Measurements from ENCODE around the gene LMNA. TPM values are rescaled to one million over a fixed set of nuclear protein-coding genes. Genes with fewer than 3 reads are reported as not detected.
"Not testable (repeated sequence)": the region's sequence is repeated elsewhere in the genome, so short reads cannot be mapped to it uniquely, and the experiment has no call there.

LMNA gene
- total RNA-seq, 1 donor from 2014 or later = 110 TPM

DNA sequence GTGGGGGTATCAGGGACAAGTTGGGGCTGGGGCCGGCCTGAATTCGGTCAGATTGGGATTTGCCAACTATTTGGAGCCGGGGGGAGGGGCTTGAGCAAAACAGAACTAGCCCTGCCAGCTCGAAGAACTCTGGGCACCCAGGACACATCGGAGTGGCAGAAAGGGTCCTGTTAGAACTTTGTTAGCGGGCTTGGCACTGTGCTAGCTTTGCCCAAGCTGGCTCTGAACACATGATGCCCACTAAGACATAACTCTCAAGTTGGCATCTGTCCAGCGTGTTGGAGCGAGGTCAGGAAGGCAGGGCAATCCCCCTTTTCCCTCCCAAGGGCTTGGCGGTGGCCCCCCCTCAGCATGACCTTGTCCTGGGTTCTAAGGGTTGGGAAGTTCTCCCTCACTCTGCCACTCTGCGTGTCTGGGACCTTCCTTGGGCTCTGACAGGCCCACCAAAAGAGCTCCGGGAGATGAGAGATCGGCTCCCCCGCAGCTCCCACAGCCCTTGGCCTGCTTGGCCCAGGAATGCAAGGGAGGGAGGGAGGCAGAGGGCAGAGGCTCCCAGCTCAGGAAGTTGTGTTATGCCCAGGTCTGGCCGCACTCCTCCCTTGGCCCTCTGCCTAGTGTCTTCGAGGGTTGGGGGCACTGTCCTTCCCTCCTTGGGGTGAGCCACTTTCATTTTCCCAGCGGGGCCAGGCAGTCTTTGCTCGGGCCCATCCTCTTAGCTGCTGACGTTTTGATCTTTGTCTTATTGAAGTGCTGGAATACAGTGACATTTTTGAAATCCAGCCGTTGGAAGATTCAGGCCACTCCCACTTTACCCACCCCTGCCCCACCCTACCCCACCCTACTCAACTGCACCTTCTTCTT lies 1.2 kb downstream of the LMNA start:
- H3K4me1 Mint-ChIP-seq = peaks cover 37% of the 10 kb centered on the region
- H3K36me3 Mint-ChIP-seq (ENCODE audit: low read depth) = peaks cover 10% of the 10 kb centered on the region
- DNase-seq = no peak
- peaks cover 42% of the 10 kb centered on the region for H3K27me3 Mint-ChIP-seq
- H3K9me3 Mint-ChIP-seq = no peaks in the 10 kb centered on the region
- H3K27ac Mint-ChIP-seq = peak overlapping the region; percentile 65
- intact Hi-C loops (cut with micrococcal nuclease) = no loop called here
- peak overlapping the region; percentile 92 for H3K4me3 Mint-ChIP-seq

DNA sequence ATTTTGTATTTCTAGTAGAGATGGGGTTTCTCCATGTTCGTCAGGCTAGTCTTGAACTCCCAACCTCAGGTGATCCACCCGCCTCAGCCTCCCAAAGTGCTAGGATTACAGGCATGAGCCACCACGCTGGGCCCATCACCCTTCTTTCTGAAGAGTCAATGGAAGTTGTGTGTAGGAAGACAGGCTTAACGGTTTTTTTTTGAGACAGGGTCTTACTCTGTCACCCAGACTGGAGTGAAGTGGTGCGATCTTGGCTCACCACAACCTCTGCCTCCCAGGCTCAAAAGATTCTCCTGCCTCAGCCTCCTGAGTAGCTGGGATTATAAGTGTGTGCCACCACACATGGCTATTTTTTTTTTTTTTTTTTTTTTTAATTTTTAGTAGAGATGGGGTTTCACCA lies 2.2 kb downstream of the LMNA start:
- H3K36me3 Mint-ChIP-seq (ENCODE audit: low read depth); intact Hi-C loops (cut with micrococcal nuclease); DNase-seq; H3K27ac Mint-ChIP-seq; H3K9me3 Mint-ChIP-seq: not testable (repeated sequence)
- peaks cover 37% of the 10 kb centered on the region for H3K4me1 Mint-ChIP-seq
- peaks cover 38% of the 10 kb centered on the region for H3K27me3 Mint-ChIP-seq
- H3K4me3 Mint-ChIP-seq = peak overlapping the region; percentile 92

DNA sequence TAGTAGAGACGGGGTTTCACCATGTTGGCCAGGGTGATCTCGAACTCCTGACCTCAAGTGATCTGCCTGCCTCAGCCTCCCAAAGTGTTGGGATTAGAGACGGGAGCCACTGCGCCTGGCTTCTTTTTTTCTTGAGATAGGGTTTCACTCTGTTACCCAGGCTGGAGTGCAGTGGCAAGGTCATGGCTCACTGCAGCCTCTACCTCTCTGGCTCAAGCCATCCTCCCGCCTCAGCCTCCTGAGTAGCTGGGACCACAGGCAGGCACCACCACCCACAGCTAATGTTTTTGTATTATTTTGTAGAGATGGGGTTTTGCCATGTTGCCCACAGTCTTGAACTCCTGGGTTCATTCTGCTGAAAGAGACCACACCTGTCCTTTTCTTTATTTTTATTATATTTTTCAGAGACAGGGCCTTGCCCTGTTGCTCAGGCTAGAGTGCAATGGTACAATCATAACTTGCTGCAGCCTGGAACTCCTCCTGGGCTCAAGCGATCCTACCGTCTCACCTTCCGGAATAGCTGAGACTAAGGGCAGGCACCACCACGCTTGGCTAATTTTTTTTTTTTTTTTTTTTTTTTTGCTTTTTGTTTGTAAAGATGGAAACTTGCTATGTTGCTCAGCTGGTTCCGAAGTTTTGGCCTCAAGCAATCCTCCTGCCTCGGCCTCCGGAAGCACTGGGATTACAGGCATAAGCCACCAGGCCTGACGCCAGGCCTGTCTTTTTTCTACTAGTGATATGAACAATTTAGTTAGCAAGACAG lies 3.1 kb downstream of the LMNA start:
- no peak overlapping the region for H3K4me3 Mint-ChIP-seq
- no peaks in the 10 kb centered on the region for H3K9me3 Mint-ChIP-seq
- peaks cover 10% of the 10 kb centered on the region for H3K36me3 Mint-ChIP-seq (ENCODE audit: low read depth)

DNA sequence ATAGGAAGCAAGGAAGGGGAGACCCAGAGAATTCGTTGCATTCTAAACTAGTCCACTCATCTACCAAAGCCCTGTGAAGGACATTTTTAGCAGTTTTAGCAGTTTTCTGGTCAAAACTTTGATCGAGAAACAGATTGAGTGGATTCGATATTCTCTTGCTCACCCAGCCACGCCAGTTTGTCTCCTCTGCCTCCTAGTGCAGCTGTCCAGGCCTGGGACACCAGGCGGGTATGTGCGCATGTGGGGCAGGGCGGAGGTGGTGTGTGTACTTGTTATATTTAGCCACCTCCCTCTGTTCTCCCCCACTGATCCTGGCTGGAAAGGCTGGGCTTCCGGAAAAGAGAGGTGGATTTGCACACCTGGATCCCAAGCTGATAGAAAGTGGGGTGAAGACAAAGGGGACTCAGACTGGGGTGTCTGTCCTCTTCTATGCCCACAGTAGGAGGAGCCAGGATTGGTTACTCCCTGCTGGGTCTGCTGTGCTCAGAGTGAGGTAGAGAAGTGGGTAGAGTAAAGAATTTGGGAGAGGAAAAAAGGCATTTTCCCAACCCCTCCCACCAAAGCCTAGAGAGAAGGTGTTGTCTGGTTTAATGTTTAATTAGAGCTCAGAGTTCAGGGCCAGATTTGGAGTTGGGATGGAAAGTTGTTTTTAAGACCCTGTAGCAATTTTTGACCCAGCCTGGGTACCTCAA lies 3.8 kb downstream of the LMNA start:
- H3K4me1 Mint-ChIP-seq = peaks cover 42% of the 10 kb centered on the region
- H3K27ac Mint-ChIP-seq = peak overlapping the region; percentile 25
- no peaks in the 10 kb centered on the region for H3K9me3 Mint-ChIP-seq

More for the DNA sequence above, 3.1 kb downstream of the LMNA start:
- Mint-ChIP-seq H3K27me3 (peaks cover 35% of the 10 kb centered on the region), H3K27ac (no peak overlapping the region), H3K4me1 (peaks cover 37% of the 10 kb centered on the region)
- intact Hi-C loops (cut with micrococcal nuclease) = no loop called here
- DNase-seq = no peak

DNA sequence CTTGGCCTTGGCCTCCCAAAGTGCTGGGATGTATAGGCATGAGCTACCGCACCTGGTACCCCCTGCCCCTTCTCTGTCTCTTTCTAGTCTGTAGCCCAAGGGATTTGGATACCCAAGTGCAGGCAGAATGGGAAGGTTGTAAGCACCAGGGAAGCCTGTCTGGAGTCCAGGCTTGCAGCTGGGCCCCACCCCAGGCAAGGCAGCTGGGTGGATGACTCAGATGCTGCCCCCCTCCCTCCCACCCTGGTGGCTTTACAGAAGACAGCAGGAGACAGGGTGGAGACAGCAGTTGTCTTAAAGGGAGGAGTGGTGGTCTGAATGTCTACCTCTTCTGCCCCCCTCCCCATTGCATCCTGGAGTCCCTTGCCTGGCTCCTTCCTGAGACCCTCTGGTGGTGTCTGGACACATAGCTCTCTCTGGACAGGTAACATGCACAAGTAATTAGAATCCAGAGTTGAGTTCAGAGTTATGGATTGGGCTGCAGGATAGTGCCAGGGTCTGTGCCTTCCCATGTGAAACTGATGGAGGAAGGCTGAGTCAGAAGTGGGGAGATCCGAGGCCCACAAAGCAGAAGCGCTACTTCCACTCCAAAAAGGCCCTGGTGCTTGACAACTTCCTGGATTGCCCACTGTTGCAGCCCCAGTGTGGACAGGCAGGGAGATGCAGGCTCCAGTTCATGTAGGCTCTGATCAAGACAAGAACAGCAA lies 5.1 kb downstream of the LMNA start:
- H3K36me3 Mint-ChIP-seq (ENCODE audit: low read depth) = peaks cover 10% of the 10 kb centered on the region
- peaks cover 44% of the 10 kb centered on the region for H3K4me1 Mint-ChIP-seq
- H3K4me3 Mint-ChIP-seq = no peak overlapping the region
- H3K9me3 Mint-ChIP-seq = no peaks in the 10 kb centered on the region
- H3K27ac Mint-ChIP-seq = no peak overlapping the region
- no peak for DNase-seq
- H3K27me3 Mint-ChIP-seq = peaks cover 28% of the 10 kb centered on the region
- intact Hi-C loops (cut with micrococcal nuclease) = no loop called here

More for the DNA sequence above, 3.8 kb downstream of the LMNA start:
- intact Hi-C loops (cut with micrococcal nuclease) = no loop called here
- H3K36me3 Mint-ChIP-seq (ENCODE audit: low read depth) = peaks cover 10% of the 10 kb centered on the region
- no peak for DNase-seq
- H3K4me3 Mint-ChIP-seq = no peak overlapping the region
- peaks cover 34% of the 10 kb centered on the region for H3K27me3 Mint-ChIP-seq

DNA sequence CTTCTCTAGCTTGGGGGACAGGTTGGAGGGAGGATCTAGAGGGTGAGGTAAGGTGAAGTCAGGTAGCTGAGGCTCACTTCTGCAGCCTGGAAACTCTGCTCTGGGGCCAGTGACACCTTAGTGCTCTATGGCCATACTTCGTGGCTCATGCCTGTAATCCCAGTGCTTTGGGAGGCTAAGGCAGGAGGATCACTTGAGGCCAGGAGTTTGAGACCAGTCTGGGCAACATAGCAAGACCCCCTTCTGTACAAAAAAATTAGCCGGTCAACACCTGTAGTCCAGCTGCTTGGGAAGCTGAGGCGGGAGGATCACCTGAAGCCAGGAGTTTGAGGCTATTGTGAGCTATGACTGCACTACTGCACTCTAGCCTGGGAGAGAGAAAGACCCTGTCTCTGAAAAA lies 5.8 kb downstream of the LMNA start:
- no peak for DNase-seq
- Mint-ChIP-seq H3K4me3 (no peak overlapping the region), H3K27me3 (peaks cover 24% of the 10 kb centered on the region), H3K36me3 (ENCODE audit: low read depth) (peaks cover 8% of the 10 kb centered on the region), H3K27ac (no peak overlapping the region), H3K4me1 (peaks cover 46% of the 10 kb centered on the region), H3K9me3 (no peaks in the 10 kb centered on the region)
- intact Hi-C loops (cut with micrococcal nuclease) = no loop called here

DNA sequence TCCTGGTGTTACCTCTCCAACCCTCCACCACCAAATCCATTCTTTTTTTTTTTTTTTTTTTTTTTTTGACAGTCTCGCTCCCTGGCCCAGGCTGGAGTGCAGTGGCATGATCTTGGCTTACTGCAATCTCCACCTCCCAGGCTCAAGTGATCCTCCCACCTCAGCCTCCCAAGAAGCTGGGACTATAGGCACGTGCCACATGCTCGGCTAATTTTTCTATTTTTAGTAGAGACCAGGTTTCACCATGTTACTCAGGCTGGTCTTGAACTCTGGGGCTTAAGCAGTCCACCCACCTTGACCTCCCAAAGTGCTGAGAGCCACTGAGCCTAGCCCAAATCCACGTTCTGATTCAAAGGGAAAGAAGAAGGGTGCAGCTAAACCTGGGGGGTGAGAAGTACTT lies 6.5 kb downstream of the LMNA start:
- H3K4me3 Mint-ChIP-seq; intact Hi-C loops (cut with micrococcal nuclease); H3K9me3 Mint-ChIP-seq; H3K36me3 Mint-ChIP-seq (ENCODE audit: low read depth); H3K27ac Mint-ChIP-seq; DNase-seq: not testable (repeated sequence)
- Mint-ChIP-seq H3K4me1 (peaks cover 45% of the 10 kb centered on the region), H3K27me3 (peaks cover 21% of the 10 kb centered on the region)

DNA sequence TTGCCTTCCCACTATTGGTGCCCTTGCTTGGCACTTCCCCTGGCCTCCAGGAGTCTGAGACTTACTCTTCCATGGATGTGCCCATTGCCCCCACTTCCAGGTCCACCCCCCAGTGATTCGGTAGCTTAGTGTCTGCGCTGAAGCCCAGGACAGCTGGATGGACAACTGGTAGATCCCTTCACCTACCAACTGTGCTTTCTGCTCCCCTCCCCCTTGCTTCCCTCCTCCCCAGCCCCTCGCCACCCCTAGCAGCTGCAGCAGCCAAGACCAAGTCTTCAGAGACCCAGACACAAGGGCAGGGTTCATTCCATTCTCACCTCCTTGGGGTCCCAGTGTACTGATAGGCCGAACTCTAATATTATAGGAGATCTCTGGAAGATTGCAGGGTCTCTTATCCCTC lies 6.9 kb downstream of the LMNA start:
- Mint-ChIP-seq H3K4me1 (peaks cover 45% of the 10 kb centered on the region), H3K27ac (no peak overlapping the region), H3K4me3 (no peak overlapping the region), H3K27me3 (peaks cover 16% of the 10 kb centered on the region), H3K9me3 (no peaks in the 10 kb centered on the region), H3K36me3 (ENCODE audit: low read depth) (peaks cover 5% of the 10 kb centered on the region)
- DNase-seq = no peak
- intact Hi-C loops (cut with micrococcal nuclease) = no loop called here

DNA sequence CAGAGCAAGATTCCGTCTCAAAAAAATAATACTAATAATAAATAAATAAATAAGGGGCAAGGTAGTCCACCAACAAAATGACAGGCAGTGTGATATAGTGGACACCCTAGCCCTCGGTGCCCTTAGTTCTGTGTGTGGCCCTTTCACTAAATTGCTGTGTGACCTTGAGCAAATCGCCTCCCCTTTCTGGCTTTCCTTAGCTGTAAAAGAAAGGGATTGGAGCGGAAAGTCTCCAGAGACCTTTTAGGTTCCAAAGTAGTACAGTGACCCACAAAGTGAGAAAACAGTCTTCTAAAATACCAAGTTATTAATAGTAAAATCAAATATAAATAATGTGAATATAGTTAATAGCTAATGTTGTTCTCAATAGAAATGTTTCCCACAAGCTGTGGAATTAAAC lies 7.6 kb downstream of the LMNA start:
- Mint-ChIP-seq H3K4me1 (peaks cover 51% of the 10 kb centered on the region), H3K36me3 (ENCODE audit: low read depth) (peaks cover 5% of the 10 kb centered on the region), H3K4me3 (no peak overlapping the region), H3K9me3 (no peaks in the 10 kb centered on the region), H3K27me3 (peaks cover 14% of the 10 kb centered on the region), H3K27ac (no peak overlapping the region)
- intact Hi-C loops (cut with micrococcal nuclease) = no loop called here
- no peak for DNase-seq

DNA sequence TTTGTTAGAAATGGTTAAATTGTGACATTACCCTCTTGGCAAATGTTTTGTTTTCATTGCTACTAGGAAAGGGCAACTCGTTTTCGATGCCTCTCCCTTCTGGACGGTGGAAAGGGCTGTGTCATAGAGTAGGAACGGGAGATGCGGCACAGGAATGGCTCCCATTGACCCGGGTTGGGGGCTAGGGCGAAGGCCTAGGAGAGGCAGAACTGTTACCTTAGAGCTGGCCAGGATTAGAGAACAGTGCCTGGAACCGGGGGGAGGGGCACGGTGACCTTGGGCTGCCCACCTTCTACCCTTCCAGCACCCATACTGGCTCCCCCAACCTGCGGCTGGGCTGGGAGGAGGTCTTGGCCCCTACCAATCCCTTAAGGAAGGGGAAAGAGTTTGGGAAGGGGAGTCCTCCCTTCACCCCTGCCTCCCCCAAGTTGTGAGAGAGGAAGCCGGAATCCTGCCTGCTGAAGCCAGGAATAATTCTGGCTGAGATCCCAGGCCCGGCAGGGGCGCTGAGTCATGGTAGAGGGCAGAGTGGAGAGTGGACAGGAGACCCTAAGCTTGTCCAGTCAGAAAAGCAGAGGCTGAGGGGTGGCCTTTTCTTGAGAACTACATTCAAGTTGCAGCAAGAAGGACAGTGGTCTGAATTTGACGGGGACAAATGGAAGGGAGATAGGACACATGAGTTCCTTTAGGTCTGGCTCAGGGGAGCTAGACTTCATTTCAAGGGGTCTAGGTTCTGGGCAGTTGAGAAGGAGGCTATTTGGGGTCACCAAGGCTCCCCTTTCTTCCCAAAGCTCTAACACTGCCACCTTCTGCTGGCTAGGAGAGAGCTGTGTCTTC lies 8.2 kb downstream of the LMNA start:
- intact Hi-C loops (cut with micrococcal nuclease) = no loop called here
- H3K36me3 Mint-ChIP-seq (ENCODE audit: low read depth) = peaks cover 5% of the 10 kb centered on the region
- H3K4me3 Mint-ChIP-seq = no peak overlapping the region
- H3K27ac Mint-ChIP-seq = peak overlapping the region; percentile 75
- no peak for DNase-seq
- peaks cover 15% of the 10 kb centered on the region for H3K27me3 Mint-ChIP-seq
- H3K4me1 Mint-ChIP-seq = peaks cover 57% of the 10 kb centered on the region
- H3K9me3 Mint-ChIP-seq = no peaks in the 10 kb centered on the region

DNA sequence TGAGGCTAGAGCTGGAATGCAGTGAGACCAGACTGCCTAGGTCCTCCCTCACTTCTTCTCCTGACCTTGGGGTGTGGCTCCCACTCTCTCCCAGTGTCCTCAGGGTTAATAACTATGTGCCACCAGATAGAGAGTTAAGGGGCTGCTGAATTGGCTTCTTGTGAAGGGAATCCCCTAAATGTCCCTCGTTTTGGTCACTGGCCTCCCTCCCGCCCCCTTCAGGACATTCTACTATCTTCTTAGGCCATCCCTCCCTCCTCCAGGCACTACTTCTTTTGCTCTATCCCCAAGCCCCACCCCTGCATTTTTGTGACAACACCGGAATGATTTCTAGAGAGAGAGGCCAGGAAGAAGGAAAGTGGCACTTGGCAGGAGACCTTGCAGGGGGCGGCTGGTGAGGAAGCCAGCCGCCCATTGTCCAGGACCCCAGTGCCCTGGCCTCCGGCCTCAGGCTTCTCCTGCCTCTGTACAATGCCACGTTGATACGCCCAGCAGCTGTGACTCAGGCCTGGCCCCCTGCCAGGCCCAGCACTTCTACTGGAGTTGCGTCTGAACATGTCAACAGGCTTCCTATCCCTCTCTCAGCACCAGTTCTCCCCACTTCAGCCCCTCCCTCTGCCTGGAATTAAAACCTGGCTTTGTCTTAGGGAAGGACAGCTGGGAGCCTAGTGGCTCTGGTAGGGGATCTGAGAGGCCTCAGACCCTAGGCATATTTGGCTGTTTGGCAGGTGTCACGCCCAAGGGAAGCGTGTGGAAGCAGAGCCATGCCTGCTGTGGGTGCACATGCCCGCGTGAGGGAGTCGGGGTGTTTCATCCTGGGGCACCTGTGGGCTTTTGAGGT lies 9.1 kb downstream of the LMNA start:
- H3K27me3 Mint-ChIP-seq = peaks cover 13% of the 10 kb centered on the region
- no peaks in the 10 kb centered on the region for H3K9me3 Mint-ChIP-seq
- H3K27ac Mint-ChIP-seq = peak overlapping the region; percentile 75
- peak overlapping the region; percentile 10 for H3K4me3 Mint-ChIP-seq
- H3K36me3 Mint-ChIP-seq (ENCODE audit: low read depth) = peaks cover 3% of the 10 kb centered on the region
- H3K4me1 Mint-ChIP-seq = peaks cover 62% of the 10 kb centered on the region
- DNase-seq = peak; percentile 74
- intact Hi-C loops (cut with micrococcal nuclease) = no loop called here

All from activated CD4-positive, alpha-beta T cell treated with anti-CD3 and anti-CD28 coated beads, Interleukin-2, amount 10 ng/mL, durations not matched to agents 24 days and 14 days (primary cell).